Lung (tissue), 12 donors: ENCODE measurements around the gene LGALS3. TPM values are rescaled to one million over a fixed set of nuclear protein-coding genes. Genes with fewer than 3 reads are reported as not detected.

Experiments
- ATAC-seq: fragments of 200-7000 bp; cut with Tn5 transposase; one replicate; pipeline ENCODE4 v1.9.1; 2020; ENCODE audit warnings: moderate number of reproducible peaks; ENCODE audit not compliant: insufficient read depth, low FRiP score
- DNase-seq, 3 donors: peaks; one replicate each; pipeline ENCODE4 v3.0.0-alpha.2; 2013 to 2017
- H3K27ac ChIP-seq, 2 donors: one replicate each; pipeline ENCODE4 v1.5.1; 2013; ENCODE audit warnings: mild to moderate bottlenecking in 2 of 2, moderate library complexity in 2 of 2, control low read depth in 1 of 2, inconsistent platforms in 1 of 2, low read depth in 1 of 2, low read length in 1 of 2
- H3K27me3 ChIP-seq, 3 donors: one replicate each; pipeline ENCODE4 v1.5.1; 2013; ENCODE audit warnings: low read length in 2 of 3; ENCODE audit not compliant: control insufficient read depth in 3 of 3, insufficient read depth in 3 of 3
- H3K36me3 ChIP-seq, 4 donors: one replicate each; pipeline ENCODE4 v1.5.1; 2013; ENCODE audit warnings: low read length in 4 of 4, mild to moderate bottlenecking in 1 of 4, moderate library complexity in 1 of 4; ENCODE audit not compliant: control insufficient read depth in 4 of 4, insufficient read depth in 4 of 4
- H3K4me1 ChIP-seq, 5 donors: one replicate each; pipeline ENCODE4 v1.5.1; 2013; ENCODE audit warnings: low read length in 5 of 5, mild to moderate bottlenecking in 2 of 5, moderate library complexity in 1 of 5; ENCODE audit not compliant: control insufficient read depth in 5 of 5, insufficient read depth in 5 of 5
- H3K4me3 ChIP-seq: one replicate; pipeline ENCODE4 v1.5.1; 2013; ENCODE audit warnings: mild to moderate bottlenecking, control low read depth, moderate library complexity
- H3K9ac ChIP-seq, 2 donors: one replicate each; pipeline ENCODE4 v1.5.1; 2013; ENCODE audit warnings: low read length in 2 of 2, control low read depth in 1 of 2; ENCODE audit not compliant: insufficient read depth in 1 of 2
- H3K9me3 ChIP-seq, 4 donors: one replicate each; pipeline ENCODE4 v1.5.1; 2013; ENCODE audit warnings: low read length in 3 of 4, mild to moderate bottlenecking in 1 of 4, moderate library complexity in 1 of 4; ENCODE audit not compliant: control insufficient read depth in 4 of 4, insufficient read depth in 3 of 4
- CTCF ChIP-seq: IDR thresholded peaks from 2 replicates; pipeline ENCODE4 v1.5.1; 2012; ENCODE audit warnings: mild to moderate bottlenecking; ENCODE audit errors: control extremely low read depth, extremely low read depth
- WGBS, 2 donors: extraction: QIAGEN DNeasy Blood & Tissue Kit; methylation state at CpG; one replicate each; pipeline ENCODE4 v1.1.7; 2013; 5-methylcytosine and 5-hydroxymethylcytosine counted together
- polyA plus RNA-seq, 2 donors: library from polyadenylated mRNA; stranded (reverse); fragments of 200-250 nt; gene quantifications; one replicate each; pipeline ENCODE4 v1.2.1, GENCODE V29; 2013
- total RNA-seq, 2 donors: library from RNA; depleted of rRNA in 1 of 2; stranded (reverse); fragments of >200 nt in 1 of 2; gene quantifications; one replicate each; pipeline ENCODE4 v1.2.1, GENCODE V29; 2014 to 2021
- donor health status: control.
- donor health status: control.
- donor health status: Bipolar disorder and iron deficiency.
- donor health status: healthy.
- donor health status: DM: yes; HTN: yes; CAD: no.

LGALS3 gene
- total and polyA plus RNA-seq, 4 donors, result 166 to 875 (median 443) TPM

GRCh38 chr14:55128386-55129085 is 516 bp upstream of the LGALS3 start:
- WGBS, 2 donors, result 14 to 15% methylated on average over 20 of the region's 20 CpGs
- no peaks in the 10 kb centered on the region for H3K9me3 ChIP-seq
- H3K27ac ChIP-seq, result peak overlapping the region; percentile 95 to 96
- no peak for ATAC-seq
- H3K4me1 ChIP-seq, result peaks cover 0 to 19% (median 9%) of the 10 kb centered on the region in 5 donors
- no peaks in the 10 kb centered on the region for H3K36me3 ChIP-seq
- no peaks in the 10 kb centered on the region for H3K27me3 ChIP-seq
- peak overlapping the region; percentile 70 for H3K4me3 ChIP-seq
- no peak overlapping the region for H3K9ac ChIP-seq
- TF ChIP-seq CTCF, result no peak
- DNase-seq, result no peak

- H3K9me3 ChIP-seq, result no peaks in the 10 kb centered on the region
- peak overlapping the region; percentile 95 to 96 for H3K27ac ChIP-seq
- peaks cover 0 to 21% (median 12%) of the 10 kb centered on the region in 5 donors for H3K4me1 ChIP-seq
- peak overlapping the region; percentile 70 for H3K4me3 ChIP-seq
- peak; percentile 77 to 81 (median 79) for DNase-seq
- TF ChIP-seq CTCF, result no peak
- ATAC-seq, result peak; percentile 63
- WGBS, 2 donors, result 1% methylated on average over 44 to 53 of the region's 53 CpGs
- peaks cover 0 to 3% (median 0%) of the 10 kb centered on the region in 4 donors for H3K36me3 ChIP-seq
- peak overlapping the region in 1 of 2 donors; percentile 74 for H3K9ac ChIP-seq
- H3K27me3 ChIP-seq, result no peaks in the 10 kb centered on the region
Measured at GRCh38 chr14:55129428-55130195, 560 bp downstream of the LGALS3 start.

- Histone ChIP-seq H3K27ac (peak overlapping the region; percentile 95 to 96), H3K27me3 (no peaks in the 10 kb centered on the region), H3K4me1 (peaks cover 0 to 19% (median 12%) of the 10 kb centered on the region in 5 donors), H3K4me3 (peak overlapping the region; percentile 70), H3K9me3 (no peaks in the 10 kb centered on the region), H3K36me3 (peaks cover 0 to 3% (median 0%) of the 10 kb centered on the region in 4 donors), H3K9ac (peak overlapping the region in 1 of 2 donors; percentile 74)
- TF ChIP-seq CTCF, result no peak
- 43 to 58% methylated on average over 10 of the region's 10 CpGs for WGBS, 2 donors
- DNase-seq (peak in 2 of 3 donors; percentile 47 to 49), ATAC-seq (no peak)
Measured at GRCh38 chr14:55130196-55130550, 1.1 kb downstream of the LGALS3 start.
